DOHH2 (cell line): Measurements from ENCODE around the gene PCCA.

Experiments used
- H3F3A ChIP-seq: fragments of 200-600 bp; sonication (generic), shearing (Covaris generic); 2 replicates; pipeline ENCODE4 v1.6.0; 2016; ENCODE audit warnings: antibody characterized with exemption, mild to moderate bottlenecking; ENCODE audit not compliant: control insufficient read depth, insufficient read depth
- H3K27ac ChIP-seq: fragments of 200-600 bp; sonication (generic); 2 replicates; pipeline ENCODE4 v1.5.1; 2014; ENCODE audit warnings: low read depth, mild to moderate bottlenecking, low read length, moderate library complexity
- H3K27me3 ChIP-seq: fragments of 200-600 bp; sonication (generic); 2 replicates; pipeline ENCODE4 v1.6.1; 2014; ENCODE audit warnings: mild to moderate bottlenecking, low read length, mixed read lengths; ENCODE audit not compliant: control insufficient read depth
- H3K36me3 ChIP-seq: fragments of 200-600 bp; sonication (generic); 2 replicates; pipeline ENCODE4 v1.6.1; 2014; ENCODE audit warnings: mild to moderate bottlenecking, low read length, moderate library complexity, mixed read lengths; ENCODE audit not compliant: control insufficient read depth
- H3K4me1 ChIP-seq: fragments of 200-600 bp; sonication (generic); 2 replicates; pipeline ENCODE4 v1.6.1; 2014; ENCODE audit warnings: mild to moderate bottlenecking, low read length, mixed read lengths; ENCODE audit not compliant: control insufficient read depth
- H3K4me2 ChIP-seq: fragments of 200-600 bp; sonication (generic); 2 replicates; pipeline ENCODE4 v1.6.0; 2014; ENCODE audit warnings: mild to moderate bottlenecking, low read length, moderate library complexity
- H3K4me3 ChIP-seq: fragments of 200-600 bp; sonication (generic); 2 replicates; pipeline ENCODE4 v1.5.1; 2014; ENCODE audit warnings: mild to moderate bottlenecking, low read length, mixed read lengths
- H3K79me2 ChIP-seq: fragments of 200-600 bp; sonication (generic); 2 replicates; pipeline ENCODE4 v1.6.1; 2014; ENCODE audit warnings: mild to moderate bottlenecking, low read length, mixed read lengths; ENCODE audit not compliant: control insufficient read depth
- H3K9me2 ChIP-seq: fragments of 200-600 bp; sonication (generic); replicated peaks from 2 replicates; pipeline ENCODE4 v1.6.1; 2014; ENCODE audit warnings: mild to moderate bottlenecking, low read length, mixed read lengths; ENCODE audit not compliant: control insufficient read depth
- H3K9me3 ChIP-seq: fragments of 200-600 bp; sonication (generic); 2 replicates; pipeline ENCODE4 v1.6.1; 2014; ENCODE audit warnings: antibody characterized with exemption, low read length, mixed read lengths; ENCODE audit not compliant: control insufficient read depth, insufficient read depth
- H4K20me1 ChIP-seq: fragments of 200-600 bp; sonication (generic); 2 replicates; pipeline ENCODE4 v1.6.0; 2014; ENCODE audit warnings: low read depth, mild to moderate bottlenecking, antibody characterized with exemption, low read length, moderate library complexity; ENCODE audit not compliant: control insufficient read depth, insufficient read depth
- EZH2phosphoT487 ChIP-seq: fragments of 200-600 bp; sonication (generic); IDR thresholded peaks from 2 replicates; pipeline ENCODE4 v1.6.1; 2017; ENCODE audit warnings: borderline replicate concordance, mild to moderate bottlenecking, antibody characterized with exemption, low read length, moderate library complexity, mixed read lengths
- TF ChIP-seq, protein P1 (sequence below): fragments of 200-600 bp; sonication (generic); IDR thresholded peaks from one replicate; pipeline ENCODE4 v1.5.1; 2014; ENCODE audit warnings: antibody characterized with exemption, mild to moderate bottlenecking, low read depth, low read length; ENCODE audit not compliant: poor library complexity, severe bottlenecking

Gene PCCA

DNA sequence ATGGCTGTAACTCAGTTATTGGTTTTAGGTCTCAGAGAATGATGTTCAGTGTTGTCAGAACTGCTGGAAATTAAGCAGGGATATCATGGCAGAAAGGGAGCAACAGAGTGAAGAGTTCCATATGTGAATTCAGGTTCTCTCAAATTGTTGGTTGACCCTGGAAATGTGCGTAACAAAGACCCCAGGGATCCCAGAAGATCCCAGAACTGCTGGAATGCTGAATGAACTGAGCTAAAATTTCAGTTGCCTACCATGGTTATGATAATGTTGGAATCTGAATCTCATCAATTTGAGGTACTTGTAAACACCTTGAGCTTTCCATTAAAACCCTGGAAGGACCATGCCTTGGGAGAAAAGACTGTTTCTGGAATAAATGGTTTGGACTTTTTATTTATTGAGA lies 268.9 kb downstream of the PCCA start:
- H3K9me3 ChIP-seq, result no peaks in the 10 kb centered on the region
- no peak overlapping the region for H3K4me2 ChIP-seq
- no peaks in the 10 kb centered on the region for H3K79me2 ChIP-seq
- H3K4me1 ChIP-seq, result no peaks in the 10 kb centered on the region
- no peak for TF ChIP-seq EZH2phosphoT487
- TF ChIP-seq, protein P1, sequence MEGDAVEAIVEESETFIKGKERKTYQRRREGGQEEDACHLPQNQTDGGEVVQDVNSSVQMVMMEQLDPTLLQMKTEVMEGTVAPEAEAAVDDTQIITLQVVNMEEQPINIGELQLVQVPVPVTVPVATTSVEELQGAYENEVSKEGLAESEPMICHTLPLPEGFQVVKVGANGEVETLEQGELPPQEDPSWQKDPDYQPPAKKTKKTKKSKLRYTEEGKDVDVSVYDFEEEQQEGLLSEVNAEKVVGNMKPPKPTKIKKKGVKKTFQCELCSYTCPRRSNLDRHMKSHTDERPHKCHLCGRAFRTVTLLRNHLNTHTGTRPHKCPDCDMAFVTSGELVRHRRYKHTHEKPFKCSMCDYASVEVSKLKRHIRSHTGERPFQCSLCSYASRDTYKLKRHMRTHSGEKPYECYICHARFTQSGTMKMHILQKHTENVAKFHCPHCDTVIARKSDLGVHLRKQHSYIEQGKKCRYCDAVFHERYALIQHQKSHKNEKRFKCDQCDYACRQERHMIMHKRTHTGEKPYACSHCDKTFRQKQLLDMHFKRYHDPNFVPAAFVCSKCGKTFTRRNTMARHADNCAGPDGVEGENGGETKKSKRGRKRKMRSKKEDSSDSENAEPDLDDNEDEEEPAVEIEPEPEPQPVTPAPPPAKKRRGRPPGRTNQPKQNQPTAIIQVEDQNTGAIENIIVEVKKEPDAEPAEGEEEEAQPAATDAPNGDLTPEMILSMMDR, result no peak
- H3K4me3 ChIP-seq, result no peak overlapping the region
- H4K20me1 ChIP-seq, result no peaks in the 10 kb centered on the region
- no peak overlapping the region for H3K27ac ChIP-seq
- no peaks in the 10 kb centered on the region for H3K27me3 ChIP-seq
- H3F3A ChIP-seq, result no peaks in the 10 kb centered on the region
- H3K9me2 ChIP-seq, result no peaks in the 10 kb centered on the region
- H3K36me3 ChIP-seq, result no peaks in the 10 kb centered on the region

DNA sequence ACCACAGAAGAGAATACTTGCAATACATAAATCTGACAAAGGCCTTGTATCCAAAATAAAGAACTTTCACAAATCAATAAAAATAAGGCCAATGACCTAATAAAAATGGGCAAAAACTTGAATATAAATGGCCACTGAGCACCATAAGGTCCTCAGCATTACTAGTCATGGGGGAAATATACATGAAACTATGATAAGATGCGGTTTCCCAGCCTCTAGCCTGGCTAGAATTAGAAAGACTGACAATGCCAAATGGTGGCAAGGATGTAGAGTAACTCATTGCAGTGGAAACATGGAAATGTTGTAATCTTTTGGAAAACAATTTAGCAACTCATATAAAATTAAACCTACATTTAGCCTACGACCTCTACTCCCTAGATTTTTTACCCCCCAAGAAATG lies 272.6 kb downstream of the PCCA start:
- TF ChIP-seq EZH2phosphoT487, result no peak
- TF ChIP-seq, protein P1, result no peak

DNA sequence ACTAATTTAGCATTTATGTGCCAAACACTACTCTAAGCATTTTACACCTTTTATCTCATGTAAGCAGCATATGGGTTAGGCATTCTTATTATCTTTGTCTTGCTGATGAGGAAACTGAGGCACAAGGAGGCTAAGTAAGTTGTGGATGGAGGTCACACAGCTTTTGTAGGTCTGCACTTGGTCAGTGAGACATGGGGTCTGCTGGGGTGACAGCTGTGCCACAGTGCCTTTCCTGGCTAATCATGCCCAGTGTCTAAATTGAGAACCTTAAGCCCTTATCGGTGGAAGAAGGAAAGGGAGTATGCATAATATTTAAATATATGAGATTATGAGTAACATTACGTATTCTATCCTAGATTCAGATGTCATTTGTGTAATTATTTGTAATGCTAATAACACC lies 273.5 kb downstream of the PCCA start:
- H4K20me1 ChIP-seq, result no peaks in the 10 kb centered on the region
- H3K9me3 ChIP-seq, result no peaks in the 10 kb centered on the region
- no peak overlapping the region for H3K4me3 ChIP-seq
- no peak overlapping the region for H3K27ac ChIP-seq
- no peaks in the 10 kb centered on the region for H3F3A ChIP-seq
- no peak overlapping the region for H3K4me2 ChIP-seq
- no peaks in the 10 kb centered on the region for H3K36me3 ChIP-seq
- H3K79me2 ChIP-seq, result no peaks in the 10 kb centered on the region
- no peak for TF ChIP-seq EZH2phosphoT487
- TF ChIP-seq, protein P1, result no peak
- no peaks in the 10 kb centered on the region for H3K4me1 ChIP-seq
- no peaks in the 10 kb centered on the region for H3K27me3 ChIP-seq
- H3K9me2 ChIP-seq, result no peaks in the 10 kb centered on the region

More for the DNA sequence above, 272.6 kb downstream of the PCCA start:
- H3F3A ChIP-seq, result no peaks in the 10 kb centered on the region
- no peaks in the 10 kb centered on the region for H3K79me2 ChIP-seq
- H3K27me3 ChIP-seq, result no peaks in the 10 kb centered on the region
- H3K4me2 ChIP-seq, result no peak overlapping the region
- H3K27ac ChIP-seq, result no peak overlapping the region
- no peaks in the 10 kb centered on the region for H3K4me1 ChIP-seq
- no peaks in the 10 kb centered on the region for H3K9me3 ChIP-seq
- no peaks in the 10 kb centered on the region for H4K20me1 ChIP-seq
- no peaks in the 10 kb centered on the region for H3K36me3 ChIP-seq
- no peaks in the 10 kb centered on the region for H3K9me2 ChIP-seq
- no peak overlapping the region for H3K4me3 ChIP-seq

DNA sequence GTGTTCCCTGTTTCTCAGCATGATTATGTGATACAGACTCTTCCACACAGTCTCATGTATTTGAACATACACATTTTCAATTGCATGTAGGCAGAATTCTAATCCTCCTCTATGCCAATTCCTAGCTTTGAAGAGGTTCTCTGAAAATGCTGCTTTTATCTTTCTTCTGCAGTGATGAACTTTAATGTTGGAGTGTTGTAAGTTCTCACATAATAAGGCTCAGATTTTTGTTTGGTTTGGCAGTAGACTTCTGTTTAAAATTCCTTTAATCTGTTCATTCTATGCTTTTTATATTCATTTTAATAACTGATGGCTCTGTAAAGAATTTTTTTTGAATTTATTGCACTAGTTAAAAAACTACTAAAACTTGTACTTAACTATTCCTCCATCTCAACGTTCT lies 273.9 kb downstream of the PCCA start:
- TF ChIP-seq EZH2phosphoT487, result no peak
- TF ChIP-seq, protein P1, result no peak
- Histone ChIP-seq H3K4me2 (no peak overlapping the region), H3K79me2 (no peaks in the 10 kb centered on the region), H3K9me2 (no peaks in the 10 kb centered on the region), H3K27me3 (no peaks in the 10 kb centered on the region), H3K36me3 (no peaks in the 10 kb centered on the region), H3K9me3 (no peaks in the 10 kb centered on the region), H4K20me1 (no peaks in the 10 kb centered on the region), H3K4me3 (no peak overlapping the region), H3K27ac (no peak overlapping the region), H3K4me1 (no peaks in the 10 kb centered on the region), H3F3A (no peaks in the 10 kb centered on the region)
